ENCODE data around the gene SMLR1. TPM values are rescaled to one million over a fixed set of nuclear protein-coding genes. Genes with fewer than 3 reads are reported as not detected.
A peak's percentile ranks its signal among the peaks of the same experiment; 100 is the strongest.

The SMLR1 gene
- total RNA-seq, 1 donor from 2014 or later, result not detected

GRCh38 chr6:130822736-130823135, 4.5 kb upstream of the SMLR1 start:
- ATAC-seq (no peak), DNase-seq (no peak)
- intact Hi-C loops (cut with micrococcal nuclease), result no loop called here

GRCh38 chr6:130824978-130825694, 2.1 kb upstream of the SMLR1 start:
- no peak for DNase-seq
- intact Hi-C loops (cut with micrococcal nuclease), result no loop called here
- no peak for ATAC-seq

GRCh38 chr6:130825772-130826441, 1.3 kb upstream of the SMLR1 start:
- ATAC-seq, result no peak
- intact Hi-C loops (cut with micrococcal nuclease), result no loop called here

GRCh38 chr6:130826442-130827246, 562 bp upstream of the SMLR1 start:
- intact Hi-C loops (cut with micrococcal nuclease), result no loop called here
- ATAC-seq (no peak), DNase-seq (no peak)

More at GRCh38 chr6:130825772-130826441, 1.3 kb upstream of the SMLR1 start:
- no peak for DNase-seq

- ATAC-seq (no peak), DNase-seq (no peak)
- intact Hi-C loops (cut with micrococcal nuclease), result no loop called here
Measured at GRCh38 chr6:130829333-130829910, 2.2 kb downstream of the SMLR1 start.

GRCh38 chr6:130831607-130832006, 4.4 kb downstream of the SMLR1 start:
- intact Hi-C loops (cut with micrococcal nuclease), result no loop called here
- no peak for ATAC-seq
- no peak for DNase-seq

- DNase-seq, result no peak
- no peak for ATAC-seq
- intact Hi-C loops (cut with micrococcal nuclease), result no loop called here
Measured at GRCh38 chr6:130833569-130833968, 6.4 kb downstream of the SMLR1 start.

- ATAC-seq (no peak), DNase-seq (no peak)
- intact Hi-C loops (cut with micrococcal nuclease), result no loop called here
Measured at GRCh38 chr6:130834482-130835251, 7.5 kb downstream of the SMLR1 start.

GRCh38 chr6:130836055-130836640, 8.9 kb downstream of the SMLR1 start:
- no peak for ATAC-seq
- intact Hi-C loops (cut with micrococcal nuclease), result no loop called here

GRCh38 chr6:130837067-130837466, 9.9 kb downstream of the SMLR1 start:
- no peak for DNase-seq
- intact Hi-C loops (cut with micrococcal nuclease), result no loop called here
- ATAC-seq, result no peak

More at GRCh38 chr6:130836055-130836640, 8.9 kb downstream of the SMLR1 start:
- DNase-seq, result no peak

- DNase-seq (no peak), ATAC-seq (no peak)
- intact Hi-C loops (cut with micrococcal nuclease), result no loop called here
Measured at GRCh38 chr6:130838250-130838860, 11.1 kb downstream of the SMLR1 start.

GRCh38 chr6:130838951-130839350, 11.7 kb downstream of the SMLR1 start:
- intact Hi-C loops (cut with micrococcal nuclease), result no loop called here
- no peak for ATAC-seq
- DNase-seq, result no peak

GRCh38 chr6:130839379-130839778, 12.2 kb downstream of the SMLR1 start:
- intact Hi-C loops (cut with micrococcal nuclease), result no loop called here
- DNase-seq (no peak), ATAC-seq (no peak)

- intact Hi-C loops (cut with micrococcal nuclease), result no loop called here
- ATAC-seq (no peak), DNase-seq (no peak)
Measured at GRCh38 chr6:130840050-130840449, 12.8 kb downstream of the SMLR1 start.

GRCh38 chr6:130841128-130841728, 14.0 kb downstream of the SMLR1 start:
- DNase-seq (no peak), ATAC-seq (no peak)
- intact Hi-C loops (cut with micrococcal nuclease), result no loop called here

GRCh38 chr6:130843575-130844320, 16.5 kb downstream of the SMLR1 start:
- ATAC-seq, result no peak
- intact Hi-C loops (cut with micrococcal nuclease), result no loop called here

GRCh38 chr6:130846501-130846900, 19.3 kb downstream of the SMLR1 start:
- ATAC-seq (peak; percentile 38), DNase-seq (no peak)
- intact Hi-C loops (cut with micrococcal nuclease), result no loop called here

More at GRCh38 chr6:130843575-130844320, 16.5 kb downstream of the SMLR1 start:
- no peak for DNase-seq

Data from left ventricle myocardium superior (tissue), 1 donor.